OCI-LY1 (cell line): ENCODE results near the gene LZTFL1.

Experiments
- H2AFZ ChIP-seq: fragments of 200-600 bp; sonication (generic), shearing (Covaris generic); 2 replicates; pipeline ENCODE4 v1.6.0; 2014; ENCODE audit warnings: antibody characterized with exemption, mild to moderate bottlenecking, low read length
- H3F3A ChIP-seq: fragments of 200-600 bp; sonication (generic), shearing (Covaris generic); 2 replicates; pipeline ENCODE4 v1.6.0; 2014; ENCODE audit warnings: mild to moderate bottlenecking, antibody characterized with exemption, low read length, moderate library complexity; ENCODE audit not compliant: insufficient read depth
- H3K27ac ChIP-seq: fragments of 200-600 bp; sonication (generic); 2 replicates; pipeline ENCODE4 v1.5.1; 2014; ENCODE audit warnings: low read length, mixed run types, mild to moderate bottlenecking, low read depth; ENCODE audit not compliant: poor library complexity, severe bottlenecking
- H3K27me3 ChIP-seq: fragments of 200-600 bp; sonication (generic); 2 replicates; pipeline ENCODE4 v1.6.0; 2014; ENCODE audit warnings: antibody characterized with exemption, mild to moderate bottlenecking, low read length, moderate library complexity; ENCODE audit not compliant: insufficient read depth
- H3K36me3 ChIP-seq: fragments of 200-600 bp; sonication (generic); 2 replicates; pipeline ENCODE4 v1.6.1; 2014; ENCODE audit warnings: mild to moderate bottlenecking, antibody characterized with exemption, low read length, moderate library complexity, mixed read lengths; ENCODE audit not compliant: insufficient read depth
- H3K4me1 ChIP-seq: fragments of 200-600 bp; sonication (generic); 2 replicates; pipeline ENCODE4 v1.5.1; 2014; ENCODE audit warnings: mild to moderate bottlenecking, low read length, moderate library complexity; ENCODE audit not compliant: insufficient read depth, severe bottlenecking
- H3K4me2 ChIP-seq: fragments of 200-600 bp; sonication (generic), shearing (Covaris generic); 2 replicates; pipeline ENCODE4 v1.6.1; 2014; ENCODE audit warnings: low read length
- H3K4me3 ChIP-seq: fragments of 200-600 bp; sonication (generic); 2 replicates; pipeline ENCODE4 v1.5.1; 2014; ENCODE audit warnings: low read length, low read depth, mild to moderate bottlenecking, mixed read lengths; ENCODE audit not compliant: poor library complexity, severe bottlenecking
- H3K79me2 ChIP-seq: fragments of 200-600 bp; shearing (Covaris generic); 2 replicates; pipeline ENCODE4 v1.6.1; 2016; ENCODE audit warnings: mixed run types, low read length, mixed read lengths; ENCODE audit not compliant: insufficient read depth
- H3K9ac ChIP-seq: fragments of 200-600 bp; sonication (generic), shearing (Covaris generic); 2 replicates; pipeline ENCODE4 v1.6.1; 2014; ENCODE audit warnings: mild to moderate bottlenecking, low read length, mixed read lengths
- H3K9me2 ChIP-seq: fragments of 200-600 bp; sonication (generic), shearing (Covaris generic); 2 replicates; pipeline ENCODE4 v1.6.1; 2014; ENCODE audit warnings: low read depth, mild to moderate bottlenecking, low read length, mixed read lengths
- H3K9me3 ChIP-seq: fragments of 200-600 bp; shearing (Covaris generic); 2 replicates; pipeline ENCODE4 v1.6.1; 2014; ENCODE audit warnings: low read length, mixed read lengths
- H4K20me1 ChIP-seq: fragments of 200-600 bp; sonication (generic), shearing (Covaris generic); 2 replicates; pipeline ENCODE4 v1.6.0; 2016; ENCODE audit warnings: mild to moderate bottlenecking, low read length; ENCODE audit not compliant: insufficient read depth
- CTCF ChIP-seq: fragments of 200-600 bp; sonication (generic), shearing (Covaris generic); IDR thresholded peaks from 2 replicates; pipeline ENCODE4 v1.5.1; 2017; ENCODE audit warnings: mild to moderate bottlenecking, antibody characterized with exemption, low read length, moderate library complexity, mixed read lengths
- EZH2 ChIP-seq: fragments of 200-600 bp; sonication (generic), shearing (Covaris generic); IDR thresholded peaks from 2 replicates; pipeline ENCODE4 v1.8.0; 2017; ENCODE audit warnings: borderline replicate concordance, mixed run types, mild to moderate bottlenecking, antibody characterized with exemption, low read length, moderate library complexity, mixed read lengths

The LZTFL1 gene

GRCh38 chr3:45790596-45790995 is 51.3 kb downstream of the LZTFL1 start:
- Histone ChIP-seq H4K20me1 (no peaks in the 10 kb centered on the region), H3K27me3 (no peaks in the 10 kb centered on the region), H3F3A (no peaks in the 10 kb centered on the region), H3K36me3 (no peaks in the 10 kb centered on the region; the same call in 1 of the 2 replicates), H3K9ac (no peak overlapping the region), H3K4me3 (no peak overlapping the region), H3K27ac (no peak overlapping the region), H3K4me1 (no peaks in the 10 kb centered on the region), H2AFZ (no peak overlapping the region), H3K79me2 (no peaks in the 10 kb centered on the region), H3K9me2 (no peaks in the 10 kb centered on the region), H3K9me3 (no peaks in the 10 kb centered on the region), H3K4me2 (no peak overlapping the region)
- no peak for TF ChIP-seq CTCF
- TF ChIP-seq EZH2, result no peak

- H3K36me3 ChIP-seq, result no peaks in the 10 kb centered on the region; the same call in 1 of the 2 replicates
- H4K20me1 ChIP-seq, result no peaks in the 10 kb centered on the region
- no peaks in the 10 kb centered on the region for H3K27me3 ChIP-seq
- no peak overlapping the region for H3K4me3 ChIP-seq
- no peak overlapping the region for H3K4me2 ChIP-seq
- no peaks in the 10 kb centered on the region for H3K9me3 ChIP-seq
- no peaks in the 10 kb centered on the region for H3F3A ChIP-seq
- H3K27ac ChIP-seq, result no peak overlapping the region
- H2AFZ ChIP-seq, result no peak overlapping the region
- no peaks in the 10 kb centered on the region for H3K4me1 ChIP-seq
- H3K79me2 ChIP-seq, result no peaks in the 10 kb centered on the region
- TF ChIP-seq CTCF (no peak), EZH2 (no peak)
- no peaks in the 10 kb centered on the region for H3K9me2 ChIP-seq
- H3K9ac ChIP-seq, result no peak overlapping the region
Measured at GRCh38 chr3:45789235-45789812, 52.6 kb downstream of the LZTFL1 start.

- no peaks in the 10 kb centered on the region for H3F3A ChIP-seq
- no peak overlapping the region for H3K9ac ChIP-seq
- H4K20me1 ChIP-seq, result no peaks in the 10 kb centered on the region
- H3K4me2 ChIP-seq, result no peak overlapping the region
- no peaks in the 10 kb centered on the region for H3K27me3 ChIP-seq
- H3K9me3 ChIP-seq, result no peaks in the 10 kb centered on the region
- no peak overlapping the region for H2AFZ ChIP-seq
- no peaks in the 10 kb centered on the region for H3K4me1 ChIP-seq
- no peak overlapping the region for H3K4me3 ChIP-seq
- no peaks in the 10 kb centered on the region for H3K79me2 ChIP-seq
- H3K9me2 ChIP-seq, result no peaks in the 10 kb centered on the region
- no peak overlapping the region for H3K27ac ChIP-seq
- TF ChIP-seq CTCF (no peak), EZH2 (no peak)
- no peaks in the 10 kb centered on the region; the same call in 1 of the 2 replicates for H3K36me3 ChIP-seq
Measured at GRCh38 chr3:45787551-45787950, 54.4 kb downstream of the LZTFL1 start.
